ES-I3 (cell line): ENCODE results near the gene FZD10.

Source experiments
- H3K36me3 ChIP-seq: 2 replicates; pipeline ENCODE4 v1.6.1; 2013; ENCODE audit warnings: mild to moderate bottlenecking, low read length, control low read depth, moderate library complexity; ENCODE audit not compliant: insufficient read depth
- H3K4me1 ChIP-seq: 2 replicates; pipeline ENCODE4 v1.6.1; 2013; ENCODE audit warnings: mild to moderate bottlenecking, control low read depth, low read length; ENCODE audit not compliant: insufficient read depth
- H3K9ac ChIP-seq: 2 replicates; pipeline ENCODE4 v1.6.1; 2013; ENCODE audit warnings: low read depth, mild to moderate bottlenecking, low read length, moderate library complexity
- H3K9me3 ChIP-seq: 2 replicates; pipeline ENCODE4 v1.6.1; 2013; ENCODE audit warnings: mild to moderate bottlenecking, low read length, moderate library complexity; ENCODE audit not compliant: control insufficient read depth, insufficient read depth

FZD10 gene

GRCh38 chr12:130139567-130140421 is 22.5 kb upstream of the FZD10 start:
- Histone ChIP-seq H3K4me1 (peaks cover 15% of the 10 kb centered on the region), H3K36me3 (no peaks in the 10 kb centered on the region), H3K9me3 (no peaks in the 10 kb centered on the region), H3K9ac (no peak overlapping the region)

GRCh38 chr12:130141105-130141504 is 21.2 kb upstream of the FZD10 start:
- no peaks in the 10 kb centered on the region for H3K36me3 ChIP-seq
- no peak overlapping the region for H3K9ac ChIP-seq
- no peaks in the 10 kb centered on the region for H3K9me3 ChIP-seq
- H3K4me1 ChIP-seq: peaks cover 15% of the 10 kb centered on the region

DNA sequence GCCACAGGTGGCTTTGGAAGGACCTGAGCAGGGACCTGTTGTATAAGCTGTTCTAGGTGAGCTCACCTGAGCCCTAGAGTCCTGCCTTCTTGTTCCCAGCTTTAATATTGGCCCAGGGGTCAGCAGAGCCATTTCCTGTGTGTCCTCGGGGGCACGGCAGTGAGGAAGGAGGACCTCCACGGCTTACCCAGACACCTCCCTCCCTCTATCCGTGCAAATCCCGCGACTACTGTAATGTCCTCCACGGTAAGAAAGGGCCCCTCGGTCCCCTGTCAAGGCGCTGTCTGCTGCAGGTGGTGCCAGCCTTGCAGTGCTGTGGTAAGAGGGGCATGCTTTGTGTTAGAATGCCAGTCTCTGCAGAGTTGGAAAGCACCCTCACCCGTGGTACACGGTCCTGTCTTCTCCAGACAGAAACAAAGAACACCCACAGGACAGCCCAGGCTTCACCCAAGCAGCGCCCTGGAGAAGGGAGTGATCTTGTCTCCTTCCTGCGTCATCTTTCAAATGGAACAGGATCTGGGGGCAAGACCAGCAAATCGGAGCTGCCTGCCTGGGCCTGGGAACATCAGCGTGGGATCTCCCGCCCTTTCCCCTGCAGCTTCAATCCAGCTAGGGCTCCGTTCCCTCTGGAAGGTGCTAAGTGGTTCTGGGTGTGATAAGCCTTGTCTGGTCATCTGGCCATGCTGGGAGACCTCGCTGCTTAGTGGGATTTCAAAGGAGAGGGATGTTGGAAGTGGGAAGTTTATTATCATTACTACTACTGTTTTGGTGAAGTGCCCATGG is 20.2 kb upstream of the FZD10 start:
- Histone ChIP-seq H3K36me3 (no peaks in the 10 kb centered on the region), H3K9me3 (no peaks in the 10 kb centered on the region), H3K4me1 (peaks cover 9% of the 10 kb centered on the region), H3K9ac (no peak overlapping the region)

DNA sequence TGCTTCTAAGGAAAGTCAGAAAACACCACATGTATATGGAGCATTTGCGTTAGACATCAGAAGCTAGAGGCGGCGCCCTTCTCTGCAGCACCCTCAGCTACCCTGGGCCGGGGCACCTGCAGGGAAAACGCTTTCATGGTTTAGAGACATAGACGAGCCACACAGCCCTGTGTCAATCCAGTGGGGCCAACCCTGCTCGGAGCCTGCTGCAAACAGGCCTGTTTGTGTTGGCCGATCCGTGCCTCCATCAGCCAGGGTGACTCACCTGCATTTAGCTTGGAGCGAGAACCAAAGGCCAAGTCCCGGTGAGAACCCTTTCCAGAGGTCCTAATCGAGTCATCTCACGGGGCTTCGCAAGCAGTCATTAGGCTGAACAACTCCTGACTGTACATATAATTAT is 19.5 kb upstream of the FZD10 start:
- Histone ChIP-seq H3K9me3 (no peaks in the 10 kb centered on the region), H3K9ac (no peak overlapping the region), H3K4me1 (0 out of 2 replicates have a peak, but pooled peaks cover 2% of the 10 kb centered on the region), H3K36me3 (no peaks in the 10 kb centered on the region)

DNA sequence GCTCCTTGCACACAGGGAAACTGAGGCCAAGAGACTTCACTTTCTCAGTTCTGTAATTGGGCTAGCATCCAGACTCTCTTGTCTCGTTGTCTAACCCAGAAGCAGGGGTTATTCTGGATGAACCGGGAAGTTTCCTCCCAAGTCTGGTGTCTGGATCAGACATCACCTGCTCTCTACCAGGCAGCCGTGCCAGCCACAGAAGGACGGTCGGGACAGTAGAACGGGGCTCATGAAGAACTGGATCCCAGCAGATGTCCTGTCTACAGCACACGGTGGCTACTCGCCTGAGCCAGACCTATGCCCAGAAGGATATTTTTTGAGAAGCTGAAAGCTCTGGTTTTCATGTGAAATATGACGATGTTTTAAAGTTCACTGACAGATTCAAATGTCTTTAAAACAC is 19.1 kb upstream of the FZD10 start:
- Histone ChIP-seq H3K9me3 (no peaks in the 10 kb centered on the region), H3K4me1 (no peaks in the 10 kb centered on the region), H3K9ac (no peak overlapping the region), H3K36me3 (no peaks in the 10 kb centered on the region)

DNA sequence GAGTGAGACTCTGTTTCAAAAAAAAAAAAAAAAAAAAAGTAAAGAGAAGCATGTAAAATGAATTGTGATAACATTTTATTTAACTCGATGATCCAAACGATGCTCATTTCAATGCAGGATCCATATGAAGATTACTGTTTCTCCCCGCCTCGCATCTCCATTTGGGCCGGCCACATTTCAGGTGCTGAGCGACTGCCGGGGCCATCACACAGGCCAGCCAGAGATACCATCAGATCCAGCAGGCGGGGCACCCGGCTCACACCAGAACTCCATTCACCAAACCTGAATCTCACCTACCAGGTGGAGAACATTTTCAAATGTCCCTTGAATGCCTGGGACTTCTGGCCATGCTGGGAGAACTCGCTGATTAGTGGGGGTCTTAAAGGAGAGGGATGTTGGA is 18.0 kb upstream of the FZD10 start:
- H3K9me3 ChIP-seq: no peaks in the 10 kb centered on the region
- no peaks in the 10 kb centered on the region for H3K36me3 ChIP-seq
- H3K4me1 ChIP-seq: no peaks in the 10 kb centered on the region
- no peak overlapping the region for H3K9ac ChIP-seq

DNA sequence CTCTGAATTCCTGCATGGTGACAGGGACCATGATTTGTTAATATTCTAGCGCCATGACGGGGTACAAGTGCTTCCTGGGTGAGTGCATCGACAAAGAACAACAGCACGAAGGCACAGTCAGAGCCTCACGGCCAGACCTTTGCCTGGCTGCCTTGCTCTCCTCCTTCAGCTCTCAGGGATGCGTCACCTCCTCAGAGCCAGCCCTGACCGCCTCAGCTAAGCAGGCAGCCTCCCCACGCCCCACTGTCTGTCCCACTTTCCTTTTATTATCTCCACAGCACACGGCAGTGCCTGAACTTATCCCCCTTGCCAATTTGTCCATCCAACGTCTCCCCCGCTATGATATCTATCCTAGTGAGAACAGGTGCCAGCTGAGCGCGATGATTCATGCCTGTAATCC is 16.5 kb upstream of the FZD10 start:
- H3K36me3 ChIP-seq: no peaks in the 10 kb centered on the region
- H3K9me3 ChIP-seq: no peaks in the 10 kb centered on the region
- no peaks in the 10 kb centered on the region for H3K4me1 ChIP-seq
- no peak overlapping the region for H3K9ac ChIP-seq

GRCh38 chr12:130146176-130146931 is 15.9 kb upstream of the FZD10 start:
- H3K36me3 ChIP-seq: no peaks in the 10 kb centered on the region
- H3K9me3 ChIP-seq: no peaks in the 10 kb centered on the region
- no peak overlapping the region for H3K9ac ChIP-seq
- no peaks in the 10 kb centered on the region for H3K4me1 ChIP-seq

DNA sequence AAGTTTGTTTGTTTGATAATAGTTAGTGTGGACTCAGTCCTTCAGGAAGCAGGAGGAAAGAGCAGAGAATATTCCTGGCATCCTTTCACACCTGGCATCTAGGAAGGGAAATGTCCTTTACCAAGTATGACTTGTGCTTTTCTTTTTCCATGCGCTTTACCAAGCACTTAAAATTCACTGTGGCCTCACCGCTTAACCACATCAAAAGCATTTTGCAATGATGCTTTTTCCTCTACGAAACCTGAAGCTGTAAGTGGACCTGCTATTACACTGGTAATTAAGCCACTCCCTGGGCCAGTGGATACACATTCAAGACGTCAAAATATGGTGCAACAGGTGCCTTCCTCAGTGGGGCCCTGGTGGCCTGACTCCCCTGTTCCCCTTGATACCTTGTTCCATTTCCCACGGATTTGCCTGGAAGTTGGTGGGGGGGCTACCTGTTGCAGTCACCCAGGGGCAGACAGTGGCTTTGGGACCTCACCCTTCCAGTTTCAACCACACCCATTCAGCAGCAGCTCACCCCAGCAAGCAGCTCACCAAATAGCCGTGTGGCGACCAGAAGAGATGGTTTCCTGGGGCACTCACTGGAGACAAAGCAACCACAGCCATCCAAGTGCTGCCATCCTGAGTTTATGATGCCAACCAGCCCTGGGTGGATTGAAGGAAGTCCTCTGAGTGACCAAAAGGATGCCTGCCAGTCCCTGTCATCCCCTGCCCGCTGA is 14.2 kb upstream of the FZD10 start:
- no peaks in the 10 kb centered on the region for H3K36me3 ChIP-seq
- no peak overlapping the region for H3K9ac ChIP-seq
- no peaks in the 10 kb centered on the region for H3K9me3 ChIP-seq
- no peaks in the 10 kb centered on the region for H3K4me1 ChIP-seq

DNA sequence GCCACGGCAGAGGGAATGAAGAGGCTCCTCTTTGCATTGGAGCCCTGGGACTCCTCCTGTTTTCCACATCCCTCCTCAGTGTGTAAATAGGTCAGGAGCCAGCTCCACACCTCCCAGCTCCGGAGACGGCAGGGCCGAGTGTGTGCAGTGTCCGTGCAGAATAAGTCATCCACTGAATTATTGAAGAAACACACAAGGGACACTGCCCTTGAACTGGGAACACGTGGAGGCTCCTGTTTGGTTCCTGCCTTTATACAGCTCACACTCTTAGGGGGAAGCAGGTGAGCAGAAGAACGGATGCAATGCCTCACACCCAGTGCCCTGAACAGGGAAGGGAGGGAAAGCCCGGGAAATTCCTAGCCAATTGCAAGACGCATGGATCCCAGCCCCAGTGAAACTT is 10.4 kb upstream of the FZD10 start:
- H3K9me3 ChIP-seq: no peaks in the 10 kb centered on the region; the same call in 1 of the 2 replicates
- no peaks in the 10 kb centered on the region for H3K36me3 ChIP-seq
- H3K4me1 ChIP-seq: no peaks in the 10 kb centered on the region
- H3K9ac ChIP-seq: no peak overlapping the region

DNA sequence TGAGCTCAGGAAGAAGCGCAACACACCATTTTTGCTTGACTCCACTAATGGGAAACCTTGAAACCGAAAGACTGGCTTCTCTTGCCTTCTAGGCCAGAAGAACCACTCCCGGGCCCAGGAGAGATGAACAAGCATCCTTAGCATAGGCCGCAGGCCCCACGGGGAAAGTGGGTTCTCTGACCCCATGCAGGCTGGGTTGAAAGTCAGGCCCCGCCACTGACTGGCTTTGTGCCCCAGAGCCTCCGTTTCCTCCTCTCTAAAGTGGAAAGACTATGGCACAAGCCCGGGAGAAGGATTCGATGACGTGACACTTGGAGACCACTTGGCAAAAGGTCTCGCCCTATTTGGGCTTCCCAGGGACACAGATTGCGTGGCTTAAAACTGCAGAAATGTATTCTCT is 9.9 kb upstream of the FZD10 start:
- no peak overlapping the region for H3K9ac ChIP-seq
- H3K9me3 ChIP-seq: no peaks in the 10 kb centered on the region; the same call in 1 of the 2 replicates
- H3K4me1 ChIP-seq: no peaks in the 10 kb centered on the region
- H3K36me3 ChIP-seq: no peaks in the 10 kb centered on the region

GRCh38 chr12:130153803-130154202 is 8.5 kb upstream of the FZD10 start:
- Histone ChIP-seq H3K9me3 (no peaks in the 10 kb centered on the region; the same call in 1 of the 2 replicates), H3K4me1 (peaks cover 7% of the 10 kb centered on the region), H3K9ac (no peak overlapping the region), H3K36me3 (no peaks in the 10 kb centered on the region)

GRCh38 chr12:130154276-130155070 is 7.8 kb upstream of the FZD10 start:
- Histone ChIP-seq H3K4me1 (peaks cover 13% of the 10 kb centered on the region), H3K9ac (no peak overlapping the region), H3K9me3 (no peaks in the 10 kb centered on the region; the same call in 1 of the 2 replicates), H3K36me3 (no peaks in the 10 kb centered on the region)
